H9 (cell line): Measurements from ENCODE around the gene ANKZF1. TPM values are rescaled to one million over a fixed set of nuclear protein-coding genes. Genes with fewer than 3 reads are reported as not detected.
A peak's percentile ranks its signal among the peaks of the same experiment; 100 is the strongest.
"Not testable (repeated sequence)": the region's sequence is repeated elsewhere in the genome, so short reads cannot be mapped to it uniquely, and the experiment has no call there.

Experiments
- DNase-seq: peaks from one replicate; pipeline ENCODE4 v3.0.0-alpha.2; 2017
- H2AFZ ChIP-seq: one replicate; pipeline ENCODE4 v1.6.1; 2013; ENCODE audit warnings: mild to moderate bottlenecking, low read length, control low read depth, moderate library complexity
- H2AK5ac ChIP-seq: 2 replicates; pipeline ENCODE4 v1.6.1; 2013; ENCODE audit warnings: low read length, control low read depth, mixed read lengths; ENCODE audit not compliant: insufficient read length
- H2BK120ac ChIP-seq: one replicate; pipeline ENCODE4 v1.6.1; 2013; ENCODE audit warnings: low read depth, mild to moderate bottlenecking, low read length, control low read depth, inconsistent platforms; ENCODE audit not compliant: poor library complexity, severe bottlenecking
- H2BK12ac ChIP-seq: 2 replicates; pipeline ENCODE4 v1.6.1; 2013; ENCODE audit warnings: low read length, control low read depth, mixed read lengths, low read depth; ENCODE audit not compliant: insufficient read length
- H2BK15ac ChIP-seq: 2 replicates; pipeline ENCODE4 v1.6.1; 2013; ENCODE audit warnings: low read depth, low read length, control low read depth
- H2BK20ac ChIP-seq: one replicate; pipeline ENCODE4 v1.6.1; 2013; ENCODE audit warnings: low read depth, mild to moderate bottlenecking, low read length, control low read depth, inconsistent platforms; ENCODE audit not compliant: poor library complexity, severe bottlenecking
- H2BK5ac ChIP-seq: 2 replicates; pipeline ENCODE4 v1.6.1; 2013; ENCODE audit warnings: low read length, control low read depth, mixed read lengths; ENCODE audit not compliant: insufficient read length
- H3K14ac ChIP-seq: 2 replicates; pipeline ENCODE4 v1.6.1; 2013; ENCODE audit warnings: low read length, control low read depth; ENCODE audit not compliant: insufficient read depth
- H3K18ac ChIP-seq: 2 replicates; pipeline ENCODE4 v1.6.1; 2013; ENCODE audit warnings: low read depth, mild to moderate bottlenecking, mixed read lengths, low read length, control low read depth; ENCODE audit not compliant: insufficient read length
- H3K23ac ChIP-seq: 2 replicates; pipeline ENCODE4 v1.6.1; 2013; ENCODE audit warnings: low read length, control low read depth, mixed read lengths, low read depth; ENCODE audit not compliant: insufficient read length
- H3K23me2 ChIP-seq: 2 replicates; pipeline ENCODE4 v1.6.1; 2013; ENCODE audit warnings: low read depth, mild to moderate bottlenecking, mixed read lengths, low read length, control low read depth; ENCODE audit not compliant: insufficient read length, poor library complexity, severe bottlenecking
- H3K27ac ChIP-seq: 2 replicates; pipeline ENCODE4 v1.5.1; 2013; ENCODE audit warnings: low read length, control low read depth, mixed read lengths, low read depth; ENCODE audit not compliant: insufficient read length
- H3K27me3 ChIP-seq: 2 replicates; pipeline ENCODE4 v1.6.1; 2013; ENCODE audit warnings: low read length, control low read depth, inconsistent platforms; ENCODE audit not compliant: insufficient read depth
- H3K4ac ChIP-seq: 2 replicates; pipeline ENCODE4 v1.6.1; 2013; ENCODE audit warnings: low read depth, mild to moderate bottlenecking, control low read depth, inconsistent platforms, low read length, moderate library complexity
- H3K4me1 ChIP-seq: 2 replicates; pipeline ENCODE4 v1.6.1; 2013; ENCODE audit warnings: low read length, control low read depth, inconsistent platforms; ENCODE audit not compliant: insufficient read depth
- H3K4me2 ChIP-seq: 2 replicates; pipeline ENCODE4 v1.6.1; 2013; ENCODE audit warnings: low read length, control low read depth, mixed read lengths; ENCODE audit not compliant: insufficient read length, insufficient read depth
- H3K56ac ChIP-seq: 2 replicates; pipeline ENCODE4 v1.6.1; 2013; ENCODE audit warnings: low read depth, mild to moderate bottlenecking, mixed read lengths, low read length, control low read depth; ENCODE audit not compliant: insufficient read length
- H3K79me1 ChIP-seq: 2 replicates; pipeline ENCODE4 v1.6.1; 2013; ENCODE audit warnings: low read depth, mild to moderate bottlenecking, moderate library complexity, low read length, control low read depth, inconsistent platforms; ENCODE audit not compliant: insufficient read depth, poor library complexity, severe bottlenecking
- H3K79me2 ChIP-seq: 2 replicates; pipeline ENCODE4 v1.6.1; 2013; ENCODE audit warnings: low read length, control low read depth, inconsistent platforms; ENCODE audit not compliant: insufficient read depth
- H3K9ac ChIP-seq: 2 replicates; pipeline ENCODE4 v1.6.1; 2013; ENCODE audit warnings: low read length, control low read depth, mixed read lengths; ENCODE audit not compliant: insufficient read length; ENCODE audit errors: extremely low read depth
- H3K9me3 ChIP-seq: one replicate; pipeline ENCODE4 v1.6.1; 2013; ENCODE audit warnings: low read depth, low read length, inconsistent platforms; ENCODE audit not compliant: control insufficient read depth
- H3T11ph ChIP-seq: one replicate; pipeline ENCODE4 v1.6.1; 2013; ENCODE audit warnings: mild to moderate bottlenecking, low read length, control low read depth, inconsistent platforms
- H4K20me1 ChIP-seq: one replicate; pipeline ENCODE4 v1.6.1; 2013; ENCODE audit not compliant: control insufficient read depth, insufficient read length, insufficient read depth
- H4K5ac ChIP-seq: 2 replicates; pipeline ENCODE4 v1.6.1; 2013; ENCODE audit warnings: low read depth, mild to moderate bottlenecking, mixed read lengths, low read length, control low read depth; ENCODE audit not compliant: insufficient read length
- H4K8ac ChIP-seq: replicated peaks from 2 replicates; pipeline ENCODE4 v1.6.1; 2013; ENCODE audit warnings: low read length, control low read depth, mixed read lengths, low read depth; ENCODE audit not compliant: insufficient read length
- H4K91ac ChIP-seq: 2 replicates; pipeline ENCODE4 v1.6.1; 2013; ENCODE audit warnings: low read depth, mild to moderate bottlenecking, moderate library complexity, mixed read lengths, low read length, control low read depth; ENCODE audit not compliant: insufficient read length
- H3K27ac Mint-ChIP-seq, 3 experiments: 2 replicates in 2 of 3; 3 replicates in 1 of 3; pipeline ENCODE4 v1.8.0; 2020 to 2021; ENCODE audit warnings: mixed read lengths in 3 of 3, mild to moderate bottlenecking in 1 of 3, moderate library complexity in 1 of 3
- H3K27me3 Mint-ChIP-seq: 2 replicates; pipeline ENCODE4 v1.8.0; 2021; ENCODE audit warnings: low read depth, mild to moderate bottlenecking, moderate library complexity, mixed read lengths
- H3K36me3 Mint-ChIP-seq, 3 experiments: 2 replicates in 2 of 3; 3 replicates in 1 of 3; pipeline ENCODE4 v1.8.0; 2020 to 2021; ENCODE audit warnings: low read depth in 3 of 3, mixed read lengths in 3 of 3; ENCODE audit not compliant: insufficient read depth in 1 of 3
- H3K4me1 Mint-ChIP-seq, 2 experiments: 2 replicates each; pipeline ENCODE4 v1.8.0; 2020; ENCODE audit warnings: mixed read lengths in 2 of 2
- H3K4me3 Mint-ChIP-seq, 2 experiments: 2 replicates in 1 of 2; 3 replicates in 1 of 2; pipeline ENCODE4 v1.8.0; 2020 to 2021; ENCODE audit warnings: mild to moderate bottlenecking in 2 of 2, mixed read lengths in 2 of 2, moderate library complexity in 1 of 2
- H3K9me3 Mint-ChIP-seq, 2 experiments: 2 replicates in 1 of 2; 3 replicates in 1 of 2; pipeline ENCODE4 v1.8.0; 2020; ENCODE audit warnings: mild to moderate bottlenecking in 2 of 2, mixed read lengths in 2 of 2, moderate library complexity in 1 of 2
- WGBS: extraction: QIAGEN DNeasy Blood & Tissue Kit; methylation state at CpG from one replicate; pipeline ENCODE4 v1.1.7; 2013; ENCODE audit warnings: missing lambda C conversion rate, low lambda C conversion rate, mixed read lengths; ENCODE audit not compliant: insufficient read length; ENCODE audit errors: extremely low coverage; 5-methylcytosine and 5-hydroxymethylcytosine counted together
- total RNA-seq: library from RNA; stranded (reverse); gene quantifications from 2 replicates; pipeline ENCODE4 v1.2.1, GENCODE V29; 2021

The ANKZF1 gene
- total RNA-seq, 1 experiment from 2014 or later, result 55.4 TPM

DNA sequence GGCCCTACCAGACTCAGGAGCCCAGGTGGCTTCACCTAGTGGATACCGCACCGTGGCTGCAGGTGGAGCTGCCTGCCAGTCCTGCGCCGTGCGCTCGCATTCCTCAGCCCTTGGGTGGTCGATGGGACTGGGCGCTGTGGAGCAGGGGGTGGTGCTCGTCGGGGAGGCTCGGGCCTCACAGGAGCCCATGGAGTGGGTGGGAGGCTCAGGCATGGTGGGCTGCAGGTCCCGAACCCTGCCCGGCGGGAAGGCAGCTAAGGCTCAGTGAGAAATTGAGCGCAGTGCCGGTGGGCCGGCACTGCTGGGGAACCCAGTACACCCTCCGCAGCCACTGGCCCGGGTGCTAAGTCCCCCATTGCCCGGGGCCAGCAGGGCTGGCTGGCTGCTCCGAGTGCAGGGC lies 28.3 kb upstream of the ANKZF1 start:
- not testable (repeated sequence) for H3T11ph ChIP-seq, H4K5ac ChIP-seq, H2BK12ac ChIP-seq, H3K4me2 ChIP-seq, H3K27ac Mint-ChIP-seq, H3K23me2 ChIP-seq, H3K36me3 Mint-ChIP-seq, H3K56ac ChIP-seq, H2BK20ac ChIP-seq, H2AFZ ChIP-seq, H3K9me3 Mint-ChIP-seq, H4K91ac ChIP-seq, H3K4ac ChIP-seq, H2AK5ac ChIP-seq, H2BK120ac ChIP-seq, H3K18ac ChIP-seq, H3K9me3 ChIP-seq, H4K8ac ChIP-seq, H2BK15ac ChIP-seq, H3K27me3 ChIP-seq, H3K4me3 Mint-ChIP-seq, H4K20me1 ChIP-seq, H3K79me2 ChIP-seq, H3K14ac ChIP-seq, H3K79me1 ChIP-seq, H3K4me1 ChIP-seq, H3K27ac ChIP-seq, H3K9ac ChIP-seq, H2BK5ac ChIP-seq, H3K23ac ChIP-seq
- peak; percentile 16 for DNase-seq
- H3K27me3 Mint-ChIP-seq, result peaks cover 10% of the 10 kb centered on the region
- H3K4me1 Mint-ChIP-seq, result peaks cover 14 to 20% of the 10 kb centered on the region in 2 experiments
- no CpG with 5 or more reads among the region's 21 CpGs for WGBS
